SK-N-SH treated with all-trans-retinoic acid at 6 μM for 48 hours (cell line): Measurements from ENCODE around the gene ZNF514.

ENCODE experiments used
- ARNTL ChIP-seq: fragments of 450-650 bp; formaldehyde crosslinking; IDR thresholded peaks from 2 replicates; pipeline ENCODE4 v1.5.0; 2020; ENCODE audit warnings: low read depth, mild to moderate bottlenecking, moderate library complexity, borderline replicate concordance
- BACH2 ChIP-seq: fragments of 250-450 bp; sonication (Bioruptor Pico); IDR thresholded peaks from 2 replicates; pipeline ENCODE4 v1.9.0; 2021; ENCODE audit warnings: mild to moderate bottlenecking, borderline replicate concordance
- CREB5 ChIP-seq: fragments of 250-450 bp; sonication (Bioruptor Pico); IDR thresholded peaks from 2 replicates; pipeline ENCODE4 v1.5.1; 2020; ENCODE audit warnings: low read depth, mild to moderate bottlenecking, moderate library complexity
- ESRRG ChIP-seq: fragments of 250-450 bp; sonication (Bioruptor Pico); IDR thresholded peaks from 2 replicates; pipeline ENCODE4 v1.6.1; 2021; ENCODE audit warnings: mild to moderate bottlenecking
- OSR1 ChIP-seq: fragments of 250-450 bp; sonication (Bioruptor Pico); IDR thresholded peaks from 2 replicates; pipeline ENCODE4 v1.8.0; 2022; ENCODE audit warnings: moderate library complexity, mild to moderate bottlenecking, inconsistent platforms
- PATZ1 ChIP-seq: fragments of 250-450 bp; sonication (Bioruptor Pico); IDR thresholded peaks from 2 replicates; pipeline ENCODE4 v1.8.0; 2020; ENCODE audit warnings: mild to moderate bottlenecking, moderate library complexity, borderline replicate concordance
- PPARA ChIP-seq: fragments of 250-450 bp; sonication (Bioruptor Pico); IDR thresholded peaks from 2 replicates; pipeline ENCODE4 v1.5.0; 2020; ENCODE audit warnings: mild to moderate bottlenecking, borderline replicate concordance
- TOX ChIP-seq: fragments of 250-450 bp; sonication (Bioruptor Pico); IDR thresholded peaks from 2 replicates; pipeline ENCODE4 v1.8.0; 2021; ENCODE audit warnings: mild to moderate bottlenecking, moderate library complexity, borderline replicate concordance
- ZFP3 ChIP-seq: fragments of 250-450 bp; sonication (Bioruptor Pico); IDR thresholded peaks from 2 replicates; pipeline ENCODE4 v1.5.0; 2020; ENCODE audit warnings: mild to moderate bottlenecking, moderate library complexity
- ZNF565 ChIP-seq: fragments of 450-650 bp; formaldehyde crosslinking; conservative IDR thresholded peaks from 2 replicates; pipeline ENCODE4 v1.5.0; 2020; ENCODE audit warnings: low read depth, mild to moderate bottlenecking, moderate library complexity
- ZNF8 ChIP-seq: fragments of 450-650 bp; formaldehyde crosslinking; IDR thresholded peaks from 2 replicates; pipeline ENCODE4 v1.5.0; 2020; ENCODE audit warnings: mild to moderate bottlenecking, moderate library complexity
- TF ChIP-seq, protein P1 (sequence below): fragments of 250-450 bp; sonication (Bioruptor Pico); IDR thresholded peaks from 2 replicates; pipeline ENCODE4 v1.8.0; 2021; ENCODE audit warnings: low read depth, mild to moderate bottlenecking, moderate library complexity, borderline replicate concordance
- TF ChIP-seq, protein P2 (sequence below): fragments of 250-450 bp; sonication (Bioruptor Pico); IDR thresholded peaks from 2 replicates; pipeline ENCODE4 v1.5.0; 2020; ENCODE audit warnings: mild to moderate bottlenecking, moderate library complexity

DNA sequence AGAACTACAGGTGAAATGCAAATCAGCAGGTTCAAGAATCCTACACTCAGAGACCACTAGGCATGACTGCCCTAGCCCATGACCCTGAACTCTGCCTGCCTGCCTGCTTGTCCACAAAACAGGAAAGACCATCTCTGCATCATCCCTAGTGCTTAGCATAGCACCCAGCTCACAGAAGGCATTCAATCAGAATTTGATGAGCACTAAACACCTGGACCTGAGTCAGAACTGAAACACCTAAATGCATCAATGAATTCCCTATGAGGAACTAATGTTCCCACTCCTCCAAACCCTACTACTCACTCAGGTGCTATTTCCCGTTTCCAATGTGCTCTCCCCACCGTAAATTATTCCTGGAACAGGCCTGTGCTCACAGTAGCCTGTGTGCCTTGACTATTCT lies 59.7 kb downstream of the ZNF514 start:
- TF ChIP-seq TOX (CRISPR knock-in tag): no peak
- TF ChIP-seq PATZ1: no peak
- TF ChIP-seq CREB5: no peak
- TF ChIP-seq, protein P1, sequence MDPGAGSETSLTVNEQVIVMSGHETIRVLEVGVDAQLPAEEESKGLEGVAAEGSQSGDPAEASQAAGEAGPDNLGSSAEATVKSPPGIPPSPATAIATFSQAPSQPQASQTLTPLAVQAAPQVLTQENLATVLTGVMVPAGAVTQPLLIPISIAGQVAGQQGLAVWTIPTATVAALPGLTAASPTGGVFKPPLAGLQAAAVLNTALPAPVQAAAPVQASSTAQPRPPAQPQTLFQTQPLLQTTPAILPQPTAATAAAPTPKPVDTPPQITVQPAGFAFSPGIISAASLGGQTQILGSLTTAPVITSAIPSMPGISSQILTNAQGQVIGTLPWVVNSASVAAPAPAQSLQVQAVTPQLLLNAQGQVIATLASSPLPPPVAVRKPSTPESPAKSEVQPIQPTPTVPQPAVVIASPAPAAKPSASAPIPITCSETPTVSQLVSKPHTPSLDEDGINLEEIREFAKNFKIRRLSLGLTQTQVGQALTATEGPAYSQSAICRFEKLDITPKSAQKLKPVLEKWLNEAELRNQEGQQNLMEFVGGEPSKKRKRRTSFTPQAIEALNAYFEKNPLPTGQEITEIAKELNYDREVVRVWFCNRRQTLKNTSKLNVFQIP (CRISPR knock-in tag): no peak
- no peak for TF ChIP-seq PPARA (CRISPR knock-in tag)
- no peak for TF ChIP-seq BACH2 (CRISPR knock-in tag)
- no peak for TF ChIP-seq ESRRG (CRISPR knock-in tag)
- no peak for TF ChIP-seq ZFP3
- no peak for TF ChIP-seq ZNF8 (CRISPR knock-in tag)
- no peak for TF ChIP-seq ARNTL (CRISPR knock-in tag)
- TF ChIP-seq, protein P2, sequence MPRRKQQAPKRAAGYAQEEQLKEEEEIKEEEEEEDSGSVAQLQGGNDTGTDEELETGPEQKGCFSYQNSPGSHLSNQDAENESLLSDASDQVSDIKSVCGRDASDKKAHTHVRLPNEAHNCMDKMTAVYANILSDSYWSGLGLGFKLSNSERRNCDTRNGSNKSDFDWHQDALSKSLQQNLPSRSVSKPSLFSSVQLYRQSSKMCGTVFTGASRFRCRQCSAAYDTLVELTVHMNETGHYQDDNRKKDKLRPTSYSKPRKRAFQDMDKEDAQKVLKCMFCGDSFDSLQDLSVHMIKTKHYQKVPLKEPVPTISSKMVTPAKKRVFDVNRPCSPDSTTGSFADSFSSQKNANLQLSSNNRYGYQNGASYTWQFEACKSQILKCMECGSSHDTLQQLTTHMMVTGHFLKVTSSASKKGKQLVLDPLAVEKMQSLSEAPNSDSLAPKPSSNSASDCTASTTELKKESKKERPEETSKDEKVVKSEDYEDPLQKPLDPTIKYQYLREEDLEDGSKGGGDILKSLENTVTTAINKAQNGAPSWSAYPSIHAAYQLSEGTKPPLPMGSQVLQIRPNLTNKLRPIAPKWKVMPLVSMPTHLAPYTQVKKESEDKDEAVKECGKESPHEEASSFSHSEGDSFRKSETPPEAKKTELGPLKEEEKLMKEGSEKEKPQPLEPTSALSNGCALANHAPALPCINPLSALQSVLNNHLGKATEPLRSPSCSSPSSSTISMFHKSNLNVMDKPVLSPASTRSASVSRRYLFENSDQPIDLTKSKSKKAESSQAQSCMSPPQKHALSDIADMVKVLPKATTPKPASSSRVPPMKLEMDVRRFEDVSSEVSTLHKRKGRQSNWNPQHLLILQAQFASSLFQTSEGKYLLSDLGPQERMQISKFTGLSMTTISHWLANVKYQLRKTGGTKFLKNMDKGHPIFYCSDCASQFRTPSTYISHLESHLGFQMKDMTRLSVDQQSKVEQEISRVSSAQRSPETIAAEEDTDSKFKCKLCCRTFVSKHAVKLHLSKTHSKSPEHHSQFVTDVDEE (CRISPR knock-in tag): no peak
- no peak for TF ChIP-seq OSR1 (CRISPR knock-in tag)
- TF ChIP-seq ZNF565: no peak
